IMR-90 (cell line): Measurements from ENCODE around the gene VEGFC. TPM values are rescaled to one million over a fixed set of nuclear protein-coding genes. Genes with fewer than 3 reads are reported as not detected.
A peak's percentile ranks its signal among the peaks of the same experiment; 100 is the strongest.

Experiments used
- ATAC-seq: fragments of 200-7000 bp; cut with Tn5 transposase; 2 replicates; pipeline ENCODE4 v1.9.1; 2020; ENCODE audit warnings: low read depth, mild to moderate bottlenecking, moderate library complexity
- BruUV-seq: library from RNA; stranded (reverse); fragments of 400-500 nt; replicated peaks from 2 replicates; lab custom pipeline; 2021; lab: Mats Ljungman, UMichigan
- CTCF ChIA-PET: fragments of 300-600 bp; formaldehyde crosslinking; extraction: SDS; loops from one replicate; lab custom pipeline; 2021; ENCODE audit warnings: antibody characterized with exemption; lab: Yijun Ruan, JAX
- POLR2A ChIA-PET: fragments of 300-600 bp; sonication (Branson Sonifier 250); formaldehyde crosslinking; loops from one replicate; lab custom pipeline; 2022; ENCODE audit warnings: antibody characterized with exemption; ENCODE audit not compliant: unreplicated experiment; lab: Charles Lee
- DNase-seq: peaks from one replicate; pipeline ENCODE4 v3.0.0; 2013
- H2AFZ ChIP-seq: replicated peaks from 2 replicates; pipeline ENCODE3; 2013; ENCODE audit warnings: low read length, mild to moderate bottlenecking; ENCODE audit not compliant: poor library complexity
- H2AK5ac ChIP-seq: 2 replicates; pipeline ENCODE4 v1.6.1; 2013; ENCODE audit warnings: low read depth, low read length, inconsistent platforms
- H2AK9ac ChIP-seq: replicated peaks from 2 replicates; pipeline ENCODE3; 2013; ENCODE audit warnings: mild to moderate bottlenecking, low read depth, low read length, moderate library complexity; ENCODE audit not compliant: poor library complexity
- H2BK120ac ChIP-seq: 2 replicates; pipeline ENCODE4 v1.6.1; 2013; ENCODE audit warnings: low read depth, low read length, inconsistent platforms
- H2BK15ac ChIP-seq: 3 replicates; pipeline ENCODE4 v1.6.1; 2013; ENCODE audit warnings: low read depth, low read length, inconsistent platforms
- H2BK20ac ChIP-seq: 2 replicates; pipeline ENCODE4 v1.6.1; 2013; ENCODE audit warnings: low read depth, mild to moderate bottlenecking, inconsistent platforms, low read length, moderate library complexity
- H2BK5ac ChIP-seq: 2 replicates; pipeline ENCODE4 v1.6.1; 2013; ENCODE audit warnings: mild to moderate bottlenecking, low read depth, low read length, inconsistent platforms; ENCODE audit not compliant: poor library complexity, severe bottlenecking
- H3K14ac ChIP-seq: replicated peaks from 2 replicates; pipeline ENCODE4 v1.6.1; 2013; ENCODE audit warnings: low read depth, low read length, inconsistent platforms
- H3K18ac ChIP-seq: 2 replicates; pipeline ENCODE4 v1.6.1; 2013; ENCODE audit warnings: low read depth, low read length, control low read depth
- H3K23ac ChIP-seq: 2 replicates; pipeline ENCODE4 v1.6.1; 2013; ENCODE audit warnings: low read depth, low read length, inconsistent platforms
- H3K27ac ChIP-seq: 2 replicates; pipeline ENCODE4 v1.5.1; 2013; ENCODE audit warnings: mild to moderate bottlenecking, control low read depth, low read length; ENCODE audit not compliant: insufficient read depth
- H3K27me3 ChIP-seq: 2 replicates; pipeline ENCODE4 v1.6.1; 2013; ENCODE audit warnings: low read length; ENCODE audit not compliant: control insufficient read depth, insufficient read depth
- H3K36me3 ChIP-seq: 2 replicates; pipeline ENCODE4 v1.6.1; 2013; ENCODE audit warnings: low read length, mixed read lengths; ENCODE audit not compliant: control insufficient read depth, insufficient read depth
- H3K4ac ChIP-seq: 2 replicates; pipeline ENCODE4 v1.6.1; 2013; ENCODE audit warnings: low read depth, low read length, inconsistent platforms
- H3K4me1 ChIP-seq: 2 replicates; pipeline ENCODE4 v1.6.1; 2013; ENCODE audit warnings: low read length, mixed read lengths; ENCODE audit not compliant: control insufficient read depth, insufficient read depth
- H3K4me2 ChIP-seq: 2 replicates; pipeline ENCODE4 v1.6.1; 2013; ENCODE audit warnings: low read depth, mild to moderate bottlenecking, control low read depth, low read length, moderate library complexity
- H3K4me3 ChIP-seq: 2 replicates; pipeline ENCODE4 v1.5.1; 2013; ENCODE audit warnings: low read depth, mild to moderate bottlenecking, control low read depth, low read length, moderate library complexity; ENCODE audit not compliant: insufficient read depth
- H3K56ac ChIP-seq: 2 replicates; pipeline ENCODE4 v1.6.1; 2013; ENCODE audit warnings: low read length, inconsistent platforms; ENCODE audit not compliant: insufficient read depth; ENCODE audit errors: extremely low read depth
- H3K79me1 ChIP-seq, 2 experiments: 2 replicates each; pipeline ENCODE4 v1.6.1; 2013; ENCODE audit warnings: low read length in 2 of 2, inconsistent platforms in 1 of 2, low read depth in 1 of 2
- H3K9ac ChIP-seq: 2 replicates; pipeline ENCODE4 v1.6.1; 2013; ENCODE audit warnings: low read depth, low read length, control low read depth
- H3K9me1 ChIP-seq: 2 replicates; pipeline ENCODE4 v1.6.1; 2013; ENCODE audit warnings: low read length, inconsistent platforms; ENCODE audit not compliant: insufficient read depth
- H3K9me3 ChIP-seq: 2 replicates; pipeline ENCODE4 v1.6.1; 2013; ENCODE audit warnings: low read length; ENCODE audit not compliant: control insufficient read depth, insufficient read depth
- H4K20me1 ChIP-seq: 2 replicates; pipeline ENCODE4 v1.6.1; 2013; ENCODE audit warnings: low read length, inconsistent platforms; ENCODE audit not compliant: insufficient read depth
- H4K5ac ChIP-seq: 2 replicates; pipeline ENCODE4 v1.6.1; 2013; ENCODE audit warnings: mild to moderate bottlenecking, low read depth, low read length, control low read depth
- H4K8ac ChIP-seq, 2 experiments: 2 replicates each; pipeline ENCODE4 v1.6.1; 2013; ENCODE audit warnings: low read depth in 2 of 2, low read length in 2 of 2, control low read depth in 1 of 2, inconsistent platforms in 1 of 2
- H4K91ac ChIP-seq: 2 replicates; pipeline ENCODE4 v1.6.1; 2013; ENCODE audit warnings: low read depth, low read length, inconsistent platforms; ENCODE audit not compliant: insufficient read depth
- CEBPB ChIP-seq: IDR thresholded peaks from 2 replicates; pipeline ENCODE4 v1.6.1; 2012; ENCODE audit warnings: low read depth, low read length, improper control_type of control experiment
- FOS ChIP-seq: fragments of 150-350 bp; IDR thresholded peaks from 2 replicates; pipeline ENCODE4 v1.6.1; 2016; ENCODE audit warnings: low read depth, low read length
- MAFK ChIP-seq: IDR thresholded peaks from 2 replicates; pipeline ENCODE4 v1.6.1; 2012; ENCODE audit warnings: low read depth, low read length, improper control_type of control experiment
- MAZ ChIP-seq: IDR thresholded peaks from 2 replicates; pipeline ENCODE4 v1.6.1; 2012; ENCODE audit warnings: low read depth, mild to moderate bottlenecking, low read length, improper control_type of control experiment, moderate library complexity, borderline replicate concordance
- MXI1 ChIP-seq: IDR thresholded peaks from 2 replicates; pipeline ENCODE4 v1.6.1; 2012; ENCODE audit warnings: low read depth, mild to moderate bottlenecking, low read length, moderate library complexity, borderline replicate concordance
- RCOR1 ChIP-seq: IDR thresholded peaks from 2 replicates; pipeline ENCODE4 v1.6.1; 2012; ENCODE audit warnings: mild to moderate bottlenecking, low read length, improper control_type of control experiment; ENCODE audit not compliant: insufficient replicate concordance
- WGBS, 2 experiments: methylation state at CpG; one replicate each; pipeline versions ENCODE4 v1.1.5 to v1.1.7; 2013; ENCODE audit warnings: missing lambda C conversion rate in 2 of 2; ENCODE audit not compliant: insufficient read length in 1 of 2; ENCODE audit errors: extremely low coverage in 2 of 2; 5-methylcytosine and 5-hydroxymethylcytosine counted together
- dilution Hi-C: fragments of 300-500 bp; cut with HindIII; formaldehyde crosslinking; loops from one replicate; pipeline ENCODE4 v1.14.3; 2018; ENCODE audit warnings: low sequenced_read_pairs; ENCODE audit not compliant: unreplicated experiment
- in situ Hi-C: fragments of 300-500 bp; cut with MboI; formaldehyde crosslinking; loops from 3 replicates; pipeline ENCODE4 v1.14.3; 2019; ENCODE audit warnings: low sequenced_read_pairs, inconsistent platforms, mixed read lengths
- intact Hi-C: fragments of 100-400 bp; cut with micrococcal nuclease; formaldehyde crosslinking; loops from 2 replicates; pipeline ENCODE4 v1.10.0; 2022
- polyA plus RNA-seq, 3 experiments: library from polyadenylated mRNA; depleted of rRNA; stranded (reverse); fragments of >200 nt; gene quantifications; 2 replicates each; pipeline ENCODE4 v1.2.3, GENCODE V29; 2012; ENCODE audit warnings: low replicate concordance in 1 of 3
- total RNA-seq: library from RNA; depleted of rRNA; stranded (reverse); fragments of >200 nt; gene quantifications from 2 replicates; pipeline ENCODE4 v1.2.3, GENCODE V29; 2012
- TF ChIP-seq, protein P1 (sequence below): conservative IDR thresholded peaks from 2 replicates; pipeline ENCODE4 v1.5.1; 2012; ENCODE audit warnings: mild to moderate bottlenecking, low read depth, low read length, improper control_type of control experiment
- TF ChIP-seq, protein P2 (sequence below): fragments of 150-350 bp; IDR thresholded peaks from 2 replicates; pipeline ENCODE4 v1.6.1; 2016; ENCODE audit warnings: low read depth, mild to moderate bottlenecking, low read length, moderate library complexity, borderline replicate concordance

The VEGFC gene
- total and polyA plus RNA-seq, 2 of the 4 experiments (the other 2 are of a cell fraction), result 22.9 to 49.7 TPM

DNA sequence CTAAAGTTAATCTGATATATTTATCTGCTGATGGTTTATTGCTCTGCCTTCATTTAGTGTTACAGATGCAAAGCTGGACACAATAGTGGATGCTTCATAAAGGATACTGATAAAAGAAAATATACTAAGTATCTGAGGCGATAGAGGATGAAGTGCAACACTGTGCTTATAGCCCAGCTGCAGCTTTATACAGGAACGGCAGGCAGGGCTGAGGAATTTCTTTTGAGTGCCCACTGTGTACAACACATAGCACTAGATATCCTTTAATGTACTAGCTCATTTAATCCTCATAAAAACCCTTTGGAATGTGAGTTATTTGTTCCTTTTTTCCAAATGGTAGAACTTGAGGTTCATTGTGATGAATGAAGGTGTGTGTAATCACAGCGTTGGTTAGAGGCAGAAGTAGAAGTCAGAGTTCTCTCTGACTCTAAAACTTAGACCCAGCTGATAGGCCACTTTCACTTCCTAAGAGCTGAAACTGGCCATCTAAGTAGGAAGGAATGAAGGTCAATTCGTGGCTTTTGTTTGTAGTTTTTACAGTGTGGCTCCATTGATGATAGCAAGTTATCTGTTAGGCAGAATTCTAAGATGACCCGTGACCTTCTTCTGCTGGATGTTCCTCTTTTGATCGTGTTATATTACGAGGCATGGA, 138.0 kb downstream of the VEGFC start:
- H2AFZ ChIP-seq, result no peak overlapping the region

More for the DNA sequence above, 138.0 kb downstream of the VEGFC start:
- Histone ChIP-seq H3K27me3 (no peaks in the 10 kb centered on the region), H4K8ac (no peak overlapping the region; a peak in 1 of 4 replicates), H3K27ac (no peak overlapping the region), H2BK120ac (no peak overlapping the region), H2BK15ac (no peak overlapping the region), H3K36me3 (no peaks in the 10 kb centered on the region), H3K18ac (no peak overlapping the region), H3K4ac (no peak overlapping the region), H3K4me3 (no peak overlapping the region), H3K79me1 (no peaks in the 10 kb centered on the region), H3K9me1 (peaks cover 2% of the 10 kb centered on the region; the same call in 1 of the 2 replicates), H3K9ac (no peak overlapping the region), H3K23ac (0 out of 2 replicates have a peak overlapping the region, but pooled peaks have one; percentile 23), H4K5ac (no peak overlapping the region), H3K9me3 (no peaks in the 10 kb centered on the region), H2AK9ac (no peak overlapping the region), H2BK20ac (0 out of 2 replicates have a peak overlapping the region, but pooled peaks have one; percentile 27), H3K4me1 (0 out of 2 replicates have a peak, but pooled peaks cover 1% of the 10 kb centered on the region), H4K91ac (no peak overlapping the region), H3K4me2 (peak overlapping the region; percentile 40; the same call in 1 of the 2 replicates), H3K56ac (no peak overlapping the region), H4K20me1 (no peaks in the 10 kb centered on the region), H2AK5ac (no peak overlapping the region), H3K14ac (no peak overlapping the region; the same call in 1 of the 2 replicates), H2BK5ac (no peak overlapping the region)
- no TSS peak for BruUV-seq
- WGBS, 2 experiments, result 60% methylated on average over 1 of the region's 7 CpGs; no CpG with 5 or more reads in 1 of the 2 experiments
- TF ChIP-seq MXI1 (no peak), MAFK (no peak), MAZ (no peak), CEBPB (no peak), FOS (no peak), RCOR1 (no peak)
- TF ChIP-seq, protein P1, sequence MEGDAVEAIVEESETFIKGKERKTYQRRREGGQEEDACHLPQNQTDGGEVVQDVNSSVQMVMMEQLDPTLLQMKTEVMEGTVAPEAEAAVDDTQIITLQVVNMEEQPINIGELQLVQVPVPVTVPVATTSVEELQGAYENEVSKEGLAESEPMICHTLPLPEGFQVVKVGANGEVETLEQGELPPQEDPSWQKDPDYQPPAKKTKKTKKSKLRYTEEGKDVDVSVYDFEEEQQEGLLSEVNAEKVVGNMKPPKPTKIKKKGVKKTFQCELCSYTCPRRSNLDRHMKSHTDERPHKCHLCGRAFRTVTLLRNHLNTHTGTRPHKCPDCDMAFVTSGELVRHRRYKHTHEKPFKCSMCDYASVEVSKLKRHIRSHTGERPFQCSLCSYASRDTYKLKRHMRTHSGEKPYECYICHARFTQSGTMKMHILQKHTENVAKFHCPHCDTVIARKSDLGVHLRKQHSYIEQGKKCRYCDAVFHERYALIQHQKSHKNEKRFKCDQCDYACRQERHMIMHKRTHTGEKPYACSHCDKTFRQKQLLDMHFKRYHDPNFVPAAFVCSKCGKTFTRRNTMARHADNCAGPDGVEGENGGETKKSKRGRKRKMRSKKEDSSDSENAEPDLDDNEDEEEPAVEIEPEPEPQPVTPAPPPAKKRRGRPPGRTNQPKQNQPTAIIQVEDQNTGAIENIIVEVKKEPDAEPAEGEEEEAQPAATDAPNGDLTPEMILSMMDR, result no peak
- TF ChIP-seq, protein P2, sequence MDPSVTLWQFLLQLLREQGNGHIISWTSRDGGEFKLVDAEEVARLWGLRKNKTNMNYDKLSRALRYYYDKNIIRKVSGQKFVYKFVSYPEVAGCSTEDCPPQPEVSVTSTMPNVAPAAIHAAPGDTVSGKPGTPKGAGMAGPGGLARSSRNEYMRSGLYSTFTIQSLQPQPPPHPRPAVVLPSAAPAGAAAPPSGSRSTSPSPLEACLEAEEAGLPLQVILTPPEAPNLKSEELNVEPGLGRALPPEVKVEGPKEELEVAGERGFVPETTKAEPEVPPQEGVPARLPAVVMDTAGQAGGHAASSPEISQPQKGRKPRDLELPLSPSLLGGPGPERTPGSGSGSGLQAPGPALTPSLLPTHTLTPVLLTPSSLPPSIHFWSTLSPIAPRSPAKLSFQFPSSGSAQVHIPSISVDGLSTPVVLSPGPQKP, result no peak
- POLR2A ChIA-PET, result interaction anchor here (0.5 kb wide), 1 partner anchor 115 kb away, joined by 19 read pairs; no protein-coding TSS in a partner anchor
- dilution Hi-C loops, result no loop called here
- ATAC-seq, result peak; percentile 72
- DNase-seq, result peak; percentile 42
- intact Hi-C loops, result loop anchor here (5.0 kb wide), 1 partner anchor 277 kb away; no protein-coding TSS in a partner anchor
- CTCF ChIA-PET, result interaction anchor here (1.3 kb wide), 1 partner anchor 393 kb away, joined by 3 read pairs; no protein-coding TSS in a partner anchor
- in situ Hi-C loops, result loop anchor here (25.0 kb wide), 1 partner anchor 267 kb away; no protein-coding TSS in a partner anchor
